ENCODE data around the gene MYH1. TPM values are rescaled to one million over a fixed set of nuclear protein-coding genes. Genes with fewer than 3 reads are reported as not detected.

Gene MYH1
- total RNA-seq = 0.05 TPM in 1 of 2 replicates, not detected in the other

DNA sequence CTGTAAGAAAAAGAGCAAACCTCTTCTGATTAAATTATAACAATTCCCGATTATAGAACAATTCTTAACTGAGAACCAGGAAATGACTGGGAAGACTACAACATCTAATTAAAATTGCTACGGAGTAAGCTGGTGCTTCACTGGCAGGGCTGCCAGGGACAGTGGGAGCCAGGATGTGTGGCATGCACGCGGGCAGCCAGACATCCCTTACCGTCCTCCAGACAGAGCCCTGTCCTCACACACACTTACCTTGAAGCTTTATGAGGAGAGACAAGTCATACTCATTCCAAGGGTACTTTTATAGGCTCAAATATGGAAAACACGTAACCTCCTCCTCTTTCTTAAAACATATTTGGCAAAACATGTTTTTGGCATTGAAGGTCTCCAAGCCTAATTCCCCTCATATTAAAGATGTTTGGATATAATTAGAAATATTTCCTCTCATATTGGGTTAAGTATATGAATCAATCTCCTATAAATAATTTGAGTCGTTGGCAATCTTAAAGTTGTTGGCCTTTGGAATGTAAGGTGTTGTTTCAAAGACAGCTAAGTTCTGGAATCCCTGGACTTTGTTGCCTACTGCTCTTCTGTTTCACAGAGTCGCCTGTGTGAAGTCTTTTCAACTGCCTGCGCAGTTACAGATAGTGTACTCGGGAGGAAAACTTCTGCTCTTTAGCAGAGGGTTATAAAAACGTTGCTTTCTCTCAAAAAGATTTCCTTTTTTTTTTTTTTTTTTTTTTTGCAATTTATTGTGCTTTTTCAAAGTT, at the start of gene MYH1:
MYH1 (minus strand) TSS at position 272 of the 767 bp plus-strand sequence. CDS start 1,900 bp downstream, outside the sequence.

DNA sequence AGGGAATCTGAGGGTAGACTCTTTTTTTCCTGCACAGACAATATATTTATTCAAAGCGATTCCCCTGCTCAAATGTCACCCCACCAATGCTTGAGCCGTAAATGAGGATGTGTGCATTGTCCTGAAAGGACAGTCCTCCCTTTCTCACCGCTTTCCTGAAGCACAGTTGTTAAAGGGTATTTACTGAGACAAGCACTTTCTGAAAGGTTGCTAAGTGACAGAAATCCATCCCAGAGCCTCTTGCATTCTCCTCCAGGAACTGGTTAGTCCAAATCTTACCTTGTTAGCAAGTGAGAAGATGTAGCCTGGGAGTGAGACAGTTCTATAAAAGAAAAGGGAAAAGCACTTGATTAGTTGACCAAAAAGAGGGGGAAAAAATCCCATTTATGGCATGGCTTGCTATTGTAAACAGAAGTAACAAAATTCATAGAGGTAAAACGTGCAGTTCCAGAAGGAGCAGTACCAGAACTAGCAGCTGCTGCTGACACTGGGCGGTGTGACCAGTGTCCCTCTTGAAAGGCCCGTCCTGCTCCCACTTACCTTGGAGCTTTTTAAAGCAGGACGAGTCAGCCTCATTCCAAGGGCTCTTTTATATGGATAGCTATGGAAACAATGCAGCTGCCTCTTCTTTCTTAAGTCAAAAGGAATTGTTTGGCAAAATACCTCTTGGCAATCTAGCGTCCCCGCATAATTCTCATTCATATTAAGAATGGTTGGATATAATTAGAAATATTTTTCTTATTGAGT, 30.9 kb upstream of the MYH1 start, which contains the start of gene MYH2:
MYH2 (minus strand) TSS at position 563 of the 747 bp plus-strand sequence. CDS start 1,738 bp downstream, outside the sequence.

DNA sequence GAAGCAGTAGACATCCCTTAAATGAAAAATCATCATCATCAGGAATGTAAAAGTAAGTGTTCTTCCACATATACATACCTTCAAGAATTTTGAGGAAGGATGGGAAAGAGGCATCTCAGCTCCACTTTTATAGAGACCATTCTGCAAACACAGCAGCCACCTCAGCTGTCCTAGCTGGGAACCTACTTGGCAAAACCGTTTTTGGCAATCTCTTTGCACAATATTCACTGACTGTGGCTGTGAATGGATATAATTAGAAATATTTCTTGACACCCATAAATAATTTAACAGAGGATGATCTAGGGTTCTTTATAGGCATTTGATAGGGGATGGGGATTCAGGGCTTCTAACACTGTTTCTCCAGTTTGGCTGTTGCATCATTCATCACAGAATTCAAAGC, 48.9 kb downstream of the MYH1 start, which contains the start of gene MYH4:
MYH4 (minus strand) TSS at position 101 of the 400 bp plus-strand sequence. CDS start 2,814 bp downstream, outside the sequence.

Other genes with a start within 250 kb of the MYH1 start
- gene MYH13, start 145.5 kb downstream of the MYH1 start, total RNA-seq = not detected in 2 replicates
- not detected in 2 replicates for gene MYH8, start 96.6 kb downstream of the MYH1 start, total RNA-seq
- gene MYH4, start 49.0 kb downstream of the MYH1 start, total RNA-seq = not detected in 2 replicates
- not detected in 2 replicates for gene MYH2, start 31.1 kb upstream of the MYH1 start, total RNA-seq
- gene MYH3, start 138.8 kb upstream of the MYH1 start, total RNA-seq = 0.24 and 4.0 TPM in 2 replicates
- 18.9 and 25.4 TPM in 2 replicates for gene SCO1, start 179.0 kb upstream of the MYH1 start, total RNA-seq
- 6.3 and 11.3 TPM in 2 replicates for gene ADPRM, start 179.1 kb upstream of the MYH1 start, total RNA-seq
- gene TMEM220, start 211.5 kb upstream of the MYH1 start, total RNA-seq = 3.4 and 6.9 TPM in 2 replicates